Hippocampal formation (tissue), 2 donors: Measurements from ENCODE around the gene ZNF281.
"Not testable (repeated sequence)": the region's sequence is repeated elsewhere in the genome, so short reads cannot be mapped to it uniquely, and the experiment has no call there.

Source experiments
- DNase-seq, 2 donors: peaks; one replicate each; lab custom pipeline; 2025; lab: John Stamatoyannopoulos, UW

ZNF281 gene, protein sequence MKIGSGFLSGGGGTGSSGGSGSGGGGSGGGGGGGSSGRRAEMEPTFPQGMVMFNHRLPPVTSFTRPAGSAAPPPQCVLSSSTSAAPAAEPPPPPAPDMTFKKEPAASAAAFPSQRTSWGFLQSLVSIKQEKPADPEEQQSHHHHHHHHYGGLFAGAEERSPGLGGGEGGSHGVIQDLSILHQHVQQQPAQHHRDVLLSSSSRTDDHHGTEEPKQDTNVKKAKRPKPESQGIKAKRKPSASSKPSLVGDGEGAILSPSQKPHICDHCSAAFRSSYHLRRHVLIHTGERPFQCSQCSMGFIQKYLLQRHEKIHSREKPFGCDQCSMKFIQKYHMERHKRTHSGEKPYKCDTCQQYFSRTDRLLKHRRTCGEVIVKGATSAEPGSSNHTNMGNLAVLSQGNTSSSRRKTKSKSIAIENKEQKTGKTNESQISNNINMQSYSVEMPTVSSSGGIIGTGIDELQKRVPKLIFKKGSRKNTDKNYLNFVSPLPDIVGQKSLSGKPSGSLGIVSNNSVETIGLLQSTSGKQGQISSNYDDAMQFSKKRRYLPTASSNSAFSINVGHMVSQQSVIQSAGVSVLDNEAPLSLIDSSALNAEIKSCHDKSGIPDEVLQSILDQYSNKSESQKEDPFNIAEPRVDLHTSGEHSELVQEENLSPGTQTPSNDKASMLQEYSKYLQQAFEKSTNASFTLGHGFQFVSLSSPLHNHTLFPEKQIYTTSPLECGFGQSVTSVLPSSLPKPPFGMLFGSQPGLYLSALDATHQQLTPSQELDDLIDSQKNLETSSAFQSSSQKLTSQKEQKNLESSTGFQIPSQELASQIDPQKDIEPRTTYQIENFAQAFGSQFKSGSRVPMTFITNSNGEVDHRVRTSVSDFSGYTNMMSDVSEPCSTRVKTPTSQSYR

DNA sequence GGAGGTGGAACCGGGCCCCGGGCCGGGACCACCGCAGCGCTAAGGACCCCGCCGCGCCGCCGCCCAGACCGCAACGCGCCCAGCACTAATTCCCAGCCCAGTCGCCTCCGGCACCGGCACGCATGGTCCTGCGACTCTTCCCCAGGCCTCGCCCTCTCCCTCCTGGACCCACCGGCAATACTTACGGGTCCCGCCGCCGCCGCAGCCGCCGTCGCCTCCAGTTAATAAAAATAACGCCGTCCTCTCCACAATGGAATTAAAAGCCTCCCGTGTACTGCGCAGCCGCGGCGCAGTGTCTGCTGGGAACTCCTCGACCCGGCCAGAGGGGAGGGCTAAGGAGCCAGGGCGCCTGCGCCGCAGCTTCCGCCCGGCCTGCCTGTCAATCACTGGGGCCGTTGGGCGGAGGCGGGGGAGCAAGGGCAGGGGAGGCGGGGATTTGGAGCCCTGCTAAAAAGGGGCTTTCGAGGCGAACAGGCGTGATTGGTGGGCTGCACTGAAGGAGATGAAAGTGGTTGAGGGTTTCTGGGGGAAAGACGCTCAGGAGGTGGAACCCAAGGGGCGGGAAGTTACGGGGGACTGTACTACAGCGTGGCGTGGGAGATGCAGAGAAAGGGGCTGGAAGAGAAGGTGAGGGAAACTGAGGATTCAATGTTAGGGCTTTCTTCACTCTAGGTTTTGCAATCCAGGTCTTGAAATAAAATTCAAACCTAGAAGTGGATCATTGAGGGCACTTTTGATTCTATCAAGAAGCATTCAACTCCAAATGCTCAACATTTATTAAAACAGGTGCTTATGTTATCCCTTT, at the start of gene ZNF281:
TSS of gene ZNF281 (minus strand) at position 276 of the 805 bp plus-strand sequence. CDS start 331 bp downstream, outside the sequence.
- DNase-seq: peak; percentile 83 to 93

DNA sequence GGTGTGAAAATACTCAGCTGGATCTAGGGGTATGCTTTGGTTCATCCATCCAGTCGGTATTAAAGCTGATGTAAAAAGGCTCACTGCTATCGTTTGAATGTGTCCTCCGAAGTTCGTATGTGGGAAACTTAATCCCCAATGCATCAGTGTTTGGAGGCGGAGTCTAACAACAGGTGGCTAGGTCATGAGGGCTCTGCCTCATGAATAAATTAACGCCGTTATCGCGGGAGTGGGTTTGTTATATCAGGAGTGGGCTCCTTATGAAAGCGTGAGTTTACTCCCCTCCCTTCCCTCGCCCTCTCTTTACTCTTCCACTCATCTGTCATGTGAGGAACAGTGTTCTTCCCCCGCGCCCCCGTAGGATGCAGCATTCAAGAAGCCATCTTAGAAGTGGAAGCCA, 48.9 kb upstream of the ZNF281 start:
- no peak for DNase-seq

DNA sequence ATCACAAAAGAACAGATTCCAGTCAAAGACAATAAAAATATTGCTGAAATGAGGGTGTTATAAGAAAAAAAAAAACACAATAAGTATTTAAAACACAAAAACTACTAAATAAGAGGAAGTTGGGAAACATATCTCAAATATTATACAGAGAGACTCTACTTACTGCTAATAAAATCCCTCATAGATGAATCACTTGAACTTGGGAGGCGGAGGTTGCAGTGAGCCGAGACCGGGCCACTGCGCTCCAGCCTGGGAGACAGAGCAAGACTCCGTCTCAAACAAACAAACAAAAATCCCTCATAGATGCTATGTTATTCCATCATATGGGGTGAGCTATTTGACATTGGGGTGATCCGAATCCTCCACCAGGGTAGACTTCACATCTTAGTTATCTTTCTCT, 48.0 kb upstream of the ZNF281 start:
- no peak for DNase-seq

DNA sequence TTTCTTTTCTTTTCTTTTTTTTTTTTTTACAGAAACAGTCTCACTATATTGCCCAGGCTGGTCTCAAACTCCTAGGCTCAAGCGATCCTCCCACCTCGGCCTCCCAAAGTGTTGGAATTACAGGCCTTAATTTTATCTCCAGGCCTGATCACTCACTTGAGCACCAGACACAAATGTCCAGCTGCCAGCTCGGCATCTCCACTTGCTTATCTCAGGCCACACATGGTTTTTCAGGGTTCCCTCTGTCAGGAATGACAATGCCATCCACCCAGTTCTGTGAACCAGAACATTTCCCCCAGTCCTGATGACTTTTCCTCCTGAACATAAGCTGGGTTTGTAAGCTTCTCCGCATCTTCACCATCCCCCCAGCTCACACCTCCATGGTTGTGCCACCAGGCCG, 44.6 kb upstream of the ZNF281 start:
- no peak for DNase-seq

DNA sequence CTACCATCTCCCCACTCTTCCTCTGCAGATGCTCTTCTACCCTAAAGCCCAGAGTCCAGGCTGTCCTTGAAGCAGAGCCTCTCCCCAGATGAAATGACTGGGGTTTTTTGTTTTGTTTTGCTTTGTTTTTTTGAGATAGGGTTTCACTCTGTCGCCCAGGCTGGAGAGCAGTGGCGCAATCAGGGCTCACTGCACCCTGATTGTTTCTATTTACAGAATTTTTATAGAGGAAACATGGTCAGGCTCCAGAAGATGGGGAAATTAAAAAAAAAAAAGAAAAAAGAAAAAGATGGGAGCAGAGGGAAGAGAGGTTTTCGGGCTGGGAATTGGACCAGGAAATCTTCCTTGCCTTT, 43.7 kb upstream of the ZNF281 start:
- no peak for DNase-seq

DNA sequence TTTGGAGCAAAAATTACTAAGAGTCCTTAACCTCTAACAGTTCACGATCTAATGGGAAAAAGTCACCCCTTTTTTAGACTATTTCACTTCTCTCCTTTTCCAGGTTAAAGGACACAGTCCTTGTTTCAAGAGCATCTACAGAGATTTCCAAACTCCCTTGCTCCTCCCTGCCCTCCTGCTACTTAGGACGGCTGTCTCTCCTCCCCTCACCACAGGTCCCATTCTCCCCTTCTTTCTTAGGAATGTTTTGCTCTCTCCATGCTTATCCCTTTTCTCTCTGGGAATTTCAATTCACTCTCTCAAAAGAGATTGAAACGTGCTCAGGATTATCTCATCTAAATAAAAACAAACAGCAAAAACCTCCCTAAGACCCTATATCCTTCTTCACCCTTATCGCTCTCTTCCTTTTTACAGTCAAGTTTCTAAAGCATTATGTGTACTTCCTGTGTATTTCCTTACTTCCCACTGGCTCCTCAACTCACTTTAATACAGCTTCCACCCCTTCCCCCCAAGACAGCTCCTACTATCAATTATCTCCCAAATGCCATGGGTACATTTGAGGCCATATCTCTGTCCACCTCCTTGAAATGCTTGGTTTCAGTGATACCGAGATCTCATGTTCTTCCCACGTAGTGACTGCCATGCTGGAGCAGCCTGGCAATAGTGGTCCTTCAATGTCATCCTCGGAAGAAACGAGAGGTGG, 43.2 kb upstream of the ZNF281 start:
- no peak for DNase-seq

DNA sequence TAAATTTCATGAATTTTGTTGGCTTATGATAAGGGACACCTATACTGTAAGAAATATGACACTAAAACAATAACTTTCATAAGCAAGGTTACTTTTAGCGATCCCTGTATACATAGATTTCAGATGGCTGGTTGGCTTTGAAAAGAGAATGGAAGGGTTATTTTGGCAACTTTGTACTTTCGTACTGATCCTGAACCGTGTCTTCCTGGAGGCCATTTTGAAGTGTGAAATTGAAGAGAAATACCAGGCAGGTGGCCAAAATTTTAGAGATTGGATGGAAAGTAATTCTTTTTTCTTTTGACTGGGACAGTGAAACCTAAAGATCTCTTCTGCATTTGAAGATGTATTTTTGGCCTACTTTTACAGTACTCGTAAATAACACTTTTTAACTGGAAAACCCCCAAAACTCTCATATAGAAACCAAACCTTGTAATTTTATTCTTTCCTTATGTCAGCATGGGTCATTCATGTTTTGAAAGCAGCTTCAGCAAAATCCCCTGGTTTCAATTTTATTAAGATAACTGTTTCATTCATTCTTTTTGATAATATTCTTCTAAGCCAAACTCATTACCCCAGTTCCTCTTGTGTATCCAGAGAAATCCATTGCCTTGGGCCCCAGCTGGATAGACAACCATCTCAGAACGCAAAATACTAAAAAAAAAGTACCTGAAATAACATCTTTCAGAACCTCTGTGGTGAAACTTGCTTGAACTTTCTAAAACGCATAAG, 38.4 kb upstream of the ZNF281 start:
- DNase-seq: no peak

DNA sequence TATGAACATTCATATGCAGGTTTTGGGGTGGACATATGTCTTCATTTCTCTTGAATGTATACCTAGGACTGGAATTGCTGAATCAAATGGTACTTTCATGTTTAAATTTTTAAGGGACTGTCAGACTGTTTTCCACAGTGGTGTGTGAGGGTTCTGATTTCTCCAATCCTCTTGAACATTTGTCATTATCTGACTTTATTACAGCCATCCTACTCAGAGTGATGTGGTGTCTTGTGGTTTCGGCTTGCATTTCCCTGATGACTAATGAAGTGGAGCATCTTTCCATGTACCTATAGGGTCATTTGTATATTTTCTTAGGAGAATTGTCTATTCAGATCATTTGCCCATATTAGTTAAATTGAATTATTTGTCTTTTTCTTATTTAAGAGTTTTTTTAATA, 35.4 kb upstream of the ZNF281 start:
- no peak for DNase-seq

DNA sequence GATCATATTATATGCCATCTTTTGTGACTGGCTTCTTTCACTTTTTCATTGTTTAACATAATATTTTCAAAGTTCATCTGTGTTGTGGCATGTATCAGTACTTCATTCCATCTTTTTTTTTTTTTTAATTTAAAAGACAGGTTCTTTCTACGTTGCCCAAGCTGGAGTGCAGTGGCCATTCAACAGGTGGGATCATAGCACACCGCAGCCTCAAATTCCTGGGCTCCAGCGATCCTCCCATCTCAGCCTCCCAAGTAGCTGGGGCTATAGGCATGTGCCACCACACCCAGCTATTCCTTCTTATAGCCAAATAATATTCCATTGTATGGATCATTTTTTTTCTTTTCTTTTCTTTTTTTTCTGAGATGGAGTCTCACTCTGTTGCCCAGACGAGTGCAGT, 34.6 kb upstream of the ZNF281 start:
- no peak for DNase-seq

DNA sequence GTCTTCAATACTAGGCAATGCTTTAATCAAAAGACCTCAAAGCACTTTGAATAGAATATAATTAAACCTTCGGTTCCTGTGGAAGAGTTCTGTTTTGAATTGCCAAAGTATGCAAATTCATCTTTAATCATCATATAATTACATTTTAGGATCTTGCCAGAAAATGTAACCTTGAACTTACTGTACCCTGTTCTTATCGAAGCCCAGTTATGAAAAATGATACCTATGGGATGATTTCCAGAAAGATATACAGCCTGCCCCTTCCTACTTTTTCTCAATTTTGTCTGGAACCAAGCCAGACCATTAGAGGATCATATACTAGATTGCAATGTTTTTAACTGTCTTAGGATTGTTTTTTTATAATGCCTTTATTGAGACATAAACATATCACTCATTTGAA, 34.0 kb upstream of the ZNF281 start:
- no peak for DNase-seq

DNA sequence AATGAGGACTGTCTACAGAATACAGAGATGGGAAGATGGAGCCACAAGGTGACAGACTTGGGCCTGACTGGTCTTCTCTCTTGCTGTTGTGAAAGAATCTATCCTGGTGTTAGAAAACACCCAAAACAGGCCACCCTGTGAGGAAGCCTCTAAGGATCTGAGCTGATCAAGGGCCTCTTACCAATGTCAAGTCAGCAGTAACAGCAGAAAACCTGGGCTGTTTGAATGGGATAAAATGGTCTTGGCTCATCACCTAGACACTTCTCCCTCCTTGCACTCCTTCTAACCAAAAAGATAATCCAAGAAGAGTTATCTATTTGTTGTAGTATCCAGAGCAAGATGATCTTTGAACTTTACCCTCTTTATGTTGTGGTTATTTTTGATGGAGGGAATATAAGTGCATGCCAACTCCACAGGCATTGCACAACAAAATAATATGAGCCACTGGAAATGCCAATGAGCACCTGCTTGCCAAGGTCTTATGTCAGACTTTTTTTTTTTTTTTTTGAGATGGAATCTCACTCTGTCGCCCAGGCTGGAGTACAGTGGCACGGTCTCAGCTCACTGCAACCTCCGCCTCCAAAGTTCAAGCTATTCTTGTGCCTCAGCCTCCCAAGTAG, 32.8 kb upstream of the ZNF281 start:
- no peak for DNase-seq

DNA sequence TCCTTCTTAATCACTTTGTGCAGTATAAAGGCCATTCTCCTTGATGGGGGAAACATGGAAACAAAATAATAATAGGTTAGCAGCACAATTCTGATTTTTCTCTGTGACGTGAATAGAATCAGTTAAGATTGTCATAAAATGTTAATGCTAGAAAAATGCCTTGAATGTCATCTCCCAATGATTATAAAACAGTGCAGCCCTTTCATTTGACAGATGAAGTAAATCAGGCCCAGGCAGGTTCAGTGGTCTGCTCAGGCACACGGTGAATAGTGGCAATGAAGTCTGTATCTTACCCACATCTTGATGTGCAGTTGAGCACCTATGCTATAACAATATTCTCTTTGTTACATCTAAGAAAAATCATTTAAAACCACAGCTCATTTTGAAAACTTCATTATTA, 32.2 kb upstream of the ZNF281 start:
- no peak for DNase-seq

DNA sequence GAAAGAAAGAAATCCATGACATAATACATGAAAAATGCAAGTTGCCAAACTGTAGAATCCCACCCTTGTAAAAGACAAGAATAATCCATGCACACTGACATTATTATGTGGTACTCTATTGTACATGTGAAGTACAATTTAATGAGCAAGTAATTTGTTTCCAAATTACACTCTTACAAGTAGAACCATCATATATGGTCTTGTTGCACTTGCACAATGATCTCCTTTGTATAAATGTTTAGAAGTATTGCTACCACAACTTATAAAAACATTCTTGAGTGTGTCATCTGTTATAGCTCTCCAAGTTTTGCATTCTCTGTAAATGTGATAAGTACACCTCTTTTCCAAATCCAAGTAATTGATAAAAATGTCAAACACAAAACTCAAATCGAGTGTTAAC, 29.1 kb upstream of the ZNF281 start:
- DNase-seq: no peak

DNA sequence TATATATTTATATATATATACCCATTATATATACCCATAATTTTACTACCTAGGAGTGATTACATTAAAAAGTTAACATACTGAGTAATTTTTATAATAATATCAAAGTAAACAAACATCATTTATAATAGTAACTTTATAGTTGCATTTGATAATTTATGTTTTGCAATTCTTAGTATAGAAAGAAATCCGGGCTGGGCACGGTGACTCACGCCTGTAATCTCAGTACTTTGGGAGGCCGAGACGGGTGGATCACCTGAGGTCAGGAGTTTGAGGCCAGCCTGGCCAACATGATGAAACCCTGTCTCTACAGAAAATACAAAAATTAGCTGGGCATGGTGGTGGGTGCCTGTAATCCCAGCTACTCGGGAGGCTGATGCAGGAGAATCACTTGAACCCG, 28.6 kb upstream of the ZNF281 start:
- DNase-seq: not testable (repeated sequence)

DNA sequence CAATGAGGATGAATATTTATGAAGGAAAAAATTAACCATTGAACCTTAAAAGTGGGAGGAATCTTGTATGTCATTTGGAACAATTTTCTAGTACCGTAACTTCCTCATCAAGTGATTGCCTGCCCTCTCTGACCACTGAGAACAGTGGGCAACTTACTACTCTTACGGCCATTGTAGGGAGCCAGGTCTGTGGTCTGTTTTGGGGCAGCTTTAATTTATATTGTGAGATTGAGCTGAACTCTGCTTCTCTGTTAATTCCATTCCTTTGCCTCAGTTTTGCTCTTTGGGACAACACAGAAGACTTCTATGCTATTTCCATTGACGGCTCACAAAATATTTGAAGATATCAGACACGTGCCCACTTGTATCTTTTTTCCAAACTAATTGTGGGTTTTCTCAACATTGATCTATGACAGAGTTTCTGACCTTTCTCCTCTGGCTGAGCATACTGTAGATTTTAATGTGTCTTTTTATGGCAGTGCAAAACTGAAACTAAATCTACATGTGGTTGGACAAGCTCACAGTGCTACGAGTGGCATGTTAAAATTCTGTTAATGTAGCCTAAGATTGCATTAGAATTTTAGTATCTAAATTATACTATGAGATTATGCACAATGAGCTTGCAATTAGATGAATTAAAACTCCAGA, 27.8 kb upstream of the ZNF281 start:
- no peak for DNase-seq

DNA sequence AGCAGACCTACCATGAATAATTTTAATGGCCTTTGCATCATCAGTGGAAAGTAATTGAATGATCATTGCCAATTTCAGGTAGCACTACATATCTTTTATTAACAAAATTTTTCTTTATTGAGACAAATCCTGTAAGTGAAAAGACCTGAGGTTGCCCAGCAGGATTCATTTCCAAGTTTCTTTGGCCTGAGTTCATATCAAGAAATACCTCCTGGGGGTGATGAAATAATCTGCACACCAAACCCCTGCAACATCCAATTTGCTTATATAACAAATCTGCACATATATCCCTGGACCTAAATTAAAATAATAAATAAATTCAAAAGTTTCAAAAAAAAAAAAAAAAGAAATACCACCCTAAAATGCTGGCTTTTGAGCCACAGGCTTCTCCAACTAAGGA, 27.3 kb upstream of the ZNF281 start:
- DNase-seq: no peak

DNA sequence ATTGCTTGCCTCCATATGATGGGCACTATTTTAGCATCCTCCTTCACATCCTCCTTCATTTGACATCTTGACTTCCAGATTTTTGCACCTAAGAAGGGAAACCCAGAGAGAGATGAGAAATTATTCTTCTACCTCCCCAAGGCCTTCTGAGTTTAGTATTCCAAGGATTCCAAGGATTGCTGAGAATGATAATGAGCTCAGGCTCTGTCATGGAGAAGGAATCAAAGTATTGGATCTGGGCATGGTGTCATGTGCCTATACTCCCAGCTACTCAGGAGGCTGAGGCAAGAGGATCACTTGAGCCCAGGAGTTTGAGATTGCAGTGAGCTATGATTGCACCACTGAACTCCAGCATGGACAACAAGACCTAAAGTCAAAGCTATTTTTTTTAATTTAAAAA, 26.6 kb upstream of the ZNF281 start:
- DNase-seq: no peak

DNA sequence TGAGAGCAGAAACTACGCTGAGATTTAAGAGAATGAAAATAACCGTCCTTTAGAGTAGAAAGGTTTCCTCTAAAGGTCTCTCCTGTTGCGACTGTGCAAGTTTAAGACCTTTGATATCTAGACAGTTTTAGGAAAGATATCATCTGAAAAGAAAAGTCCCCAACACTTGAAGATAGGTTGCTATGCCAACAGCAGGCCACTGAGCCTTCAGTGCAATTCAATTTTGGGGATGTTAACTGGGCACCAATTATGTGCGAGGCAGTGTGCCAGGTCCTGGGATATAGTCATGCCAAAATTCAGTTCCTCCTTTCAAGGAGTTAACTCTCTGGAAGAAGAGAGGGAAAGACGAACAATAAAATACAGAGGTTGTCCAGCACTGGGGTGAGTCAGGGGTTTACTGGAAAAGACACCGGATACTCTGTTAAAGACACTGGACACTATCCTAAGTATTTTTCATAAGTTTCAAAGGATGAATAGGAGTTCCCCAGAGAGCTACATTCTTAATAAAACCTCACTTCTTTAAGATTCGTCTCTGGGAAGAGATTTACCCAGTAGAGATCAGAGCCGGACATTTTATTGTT, 25.5 kb upstream of the ZNF281 start:
- no peak for DNase-seq

DNA sequence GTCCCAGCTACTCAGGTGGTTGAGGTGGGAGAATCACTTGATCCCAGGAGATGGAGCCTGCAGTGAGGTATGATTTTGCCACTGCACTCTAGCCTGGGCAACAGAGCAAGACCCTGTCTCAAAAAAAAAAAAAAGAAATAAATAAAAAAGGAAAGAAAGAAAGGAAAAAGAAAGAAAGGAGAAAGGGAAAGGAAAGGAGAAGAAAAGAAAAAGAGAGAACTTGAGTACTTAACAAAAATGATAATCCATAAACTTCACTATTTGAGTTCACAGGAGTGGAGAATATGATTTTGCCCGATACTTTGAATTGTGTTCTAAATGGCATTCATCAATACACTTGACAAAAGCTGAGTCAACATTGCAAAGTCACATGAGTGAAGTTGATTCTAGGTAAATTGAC, 23.8 kb upstream of the ZNF281 start:
- no peak for DNase-seq

DNA sequence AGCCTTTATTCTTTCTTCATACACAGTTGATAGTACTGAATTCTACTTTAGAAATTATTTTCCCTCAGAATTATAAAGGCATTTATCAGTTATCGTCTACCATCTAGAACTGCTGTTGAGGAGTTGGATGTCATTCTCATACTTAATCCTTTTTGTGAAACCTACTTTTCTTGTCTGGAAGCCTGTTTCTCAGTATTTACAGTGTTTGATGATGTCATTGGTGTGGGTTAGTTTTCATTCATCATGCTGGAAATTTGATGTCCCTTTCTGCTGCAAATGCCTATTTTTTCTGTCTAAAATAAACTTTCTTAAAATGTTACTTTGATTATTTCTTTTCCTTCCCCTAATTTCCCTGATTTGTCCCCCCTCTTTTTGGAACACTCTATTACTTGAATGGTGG, 22.8 kb upstream of the ZNF281 start:
- no peak for DNase-seq
